ENCODE results near the gene FAM221B. TPM values are rescaled to one million over a fixed set of nuclear protein-coding genes. Genes with fewer than 3 reads are reported as not detected.
A peak's percentile ranks its signal among the peaks of the same experiment; 100 is the strongest.

Gene FAM221B
- polyA plus RNA-seq, 1 experiment, result not detected

DNA sequence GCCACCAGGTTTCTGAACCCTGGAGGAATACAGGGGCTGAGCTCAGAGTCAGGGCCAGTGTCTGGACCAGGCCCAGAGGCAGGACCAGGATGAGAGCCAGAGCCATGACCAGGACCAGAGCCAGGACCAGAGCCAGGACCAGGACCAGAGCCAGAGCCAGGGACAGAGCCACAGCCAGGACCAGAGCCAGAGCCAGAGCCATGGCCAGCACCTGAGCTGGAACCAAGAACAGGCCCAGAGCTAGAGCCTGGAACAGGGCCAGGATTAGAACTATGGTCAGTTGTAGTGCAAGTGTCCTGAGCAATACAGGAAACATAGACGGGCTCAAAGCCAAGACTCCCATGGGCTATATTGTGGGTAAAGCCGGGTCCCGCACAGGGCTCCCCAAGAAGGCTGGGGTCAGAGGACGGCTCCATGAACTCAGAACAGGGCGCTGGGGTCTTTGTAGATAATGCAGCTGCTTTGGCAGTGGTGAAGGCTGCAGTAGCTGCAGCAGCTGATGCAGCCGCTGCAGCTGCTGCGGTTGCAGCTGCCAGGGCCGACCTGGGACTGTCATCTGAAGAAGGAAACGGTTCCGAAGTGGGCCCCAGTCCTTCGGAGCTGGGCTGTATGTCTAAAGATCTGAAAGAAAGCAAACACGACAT is 17.0 kb downstream of the FAM221B start:
- Histone ChIP-seq H3K27me3 (ENCODE audit: control insufficient read depth, insufficient read depth, low read length) (no peaks in the 10 kb centered on the region), H3K36me3 (ENCODE audit: control insufficient read depth, insufficient read depth, low read length) (peaks cover 11% of the 10 kb centered on the region), H3K4me3 (ENCODE audit: low read depth, low read length) (peak overlapping the region; percentile 48)
- DNase-seq (ENCODE audit: low read depth), result no peak
- TF ChIP-seq, protein P1, sequence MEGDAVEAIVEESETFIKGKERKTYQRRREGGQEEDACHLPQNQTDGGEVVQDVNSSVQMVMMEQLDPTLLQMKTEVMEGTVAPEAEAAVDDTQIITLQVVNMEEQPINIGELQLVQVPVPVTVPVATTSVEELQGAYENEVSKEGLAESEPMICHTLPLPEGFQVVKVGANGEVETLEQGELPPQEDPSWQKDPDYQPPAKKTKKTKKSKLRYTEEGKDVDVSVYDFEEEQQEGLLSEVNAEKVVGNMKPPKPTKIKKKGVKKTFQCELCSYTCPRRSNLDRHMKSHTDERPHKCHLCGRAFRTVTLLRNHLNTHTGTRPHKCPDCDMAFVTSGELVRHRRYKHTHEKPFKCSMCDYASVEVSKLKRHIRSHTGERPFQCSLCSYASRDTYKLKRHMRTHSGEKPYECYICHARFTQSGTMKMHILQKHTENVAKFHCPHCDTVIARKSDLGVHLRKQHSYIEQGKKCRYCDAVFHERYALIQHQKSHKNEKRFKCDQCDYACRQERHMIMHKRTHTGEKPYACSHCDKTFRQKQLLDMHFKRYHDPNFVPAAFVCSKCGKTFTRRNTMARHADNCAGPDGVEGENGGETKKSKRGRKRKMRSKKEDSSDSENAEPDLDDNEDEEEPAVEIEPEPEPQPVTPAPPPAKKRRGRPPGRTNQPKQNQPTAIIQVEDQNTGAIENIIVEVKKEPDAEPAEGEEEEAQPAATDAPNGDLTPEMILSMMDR (IDR thresholded peaks at IDR 0.05; ENCODE audit: insufficient read depth, low read depth, low read length), result no peak
- ChIA-PET CTCF (interaction anchor here (0.8 to 5.0 kb wide), 6 partner anchors 16 to 99 kb away, joined by 3 to 46 read pairs (median 12); partner anchors contain the start of genes FAM221B and NPR2), POLR2A (interaction anchor here (0.6 kb wide), 1 partner anchor 17 kb away, joined by 3 read pairs; no protein-coding TSS in a partner anchor)

DNA sequence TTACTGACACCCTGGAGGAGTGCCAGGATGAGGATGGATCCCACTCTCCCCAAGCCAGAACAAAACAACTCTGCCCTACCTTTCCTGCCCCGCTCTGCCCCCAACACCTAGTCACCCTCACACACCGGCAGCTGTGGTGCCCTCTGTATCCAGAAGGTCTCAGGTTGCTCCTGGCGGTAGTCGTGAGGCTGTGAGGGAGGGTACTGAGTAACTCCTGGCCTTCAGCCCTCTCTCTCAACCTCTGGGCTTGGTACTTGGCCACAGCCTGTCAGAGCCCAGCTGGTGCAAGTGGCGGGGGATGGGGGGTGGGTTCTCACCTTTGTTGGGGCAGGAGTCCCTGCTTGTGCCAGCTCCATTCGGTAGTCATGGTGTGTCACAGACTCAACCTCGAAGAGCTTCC is 18.4 kb downstream of the FAM221B start:
- TF ChIP-seq, protein P1 (IDR thresholded peaks at IDR 0.05; ENCODE audit: insufficient read depth, low read depth, low read length), result no peak
- DNase-seq (ENCODE audit: low read depth), result no peak
- Histone ChIP-seq H3K36me3 (ENCODE audit: control insufficient read depth, insufficient read depth, low read length) (peaks cover 20% of the 10 kb centered on the region), H3K4me3 (ENCODE audit: low read depth, low read length) (no peak overlapping the region), H3K27me3 (ENCODE audit: control insufficient read depth, insufficient read depth, low read length) (no peaks in the 10 kb centered on the region)
- POLR2A ChIA-PET, result no interaction called here
- CTCF ChIA-PET, result interaction anchor here (1.3 to 5.0 kb wide), 2 partner anchors 17 to 72 kb away, joined by 3 to 33 read pairs; partner anchors contain the start of gene FAM221B

DNA sequence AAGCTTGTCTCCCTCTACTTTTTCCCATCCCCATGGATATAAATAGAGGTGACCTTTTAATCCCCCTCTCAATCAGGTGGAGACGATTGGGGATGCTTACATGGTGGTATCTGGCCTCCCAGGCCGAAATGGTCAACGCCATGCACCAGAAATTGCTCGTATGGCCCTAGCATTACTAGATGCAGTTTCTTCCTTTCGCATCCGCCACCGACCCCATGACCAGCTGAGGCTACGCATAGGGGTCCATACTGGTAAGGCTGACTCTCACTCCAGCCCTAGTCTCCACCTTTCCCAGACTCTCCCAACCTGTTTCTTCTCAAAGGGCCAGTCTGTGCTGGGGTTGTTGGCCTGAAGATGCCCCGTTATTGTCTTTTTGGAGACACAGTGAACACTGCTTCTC is 20.1 kb downstream of the FAM221B start:
- no peaks in the 10 kb centered on the region for H3K27me3 ChIP-seq (ENCODE audit: control insufficient read depth, insufficient read depth, low read length)
- peaks cover 21% of the 10 kb centered on the region for H3K36me3 ChIP-seq (ENCODE audit: control insufficient read depth, insufficient read depth, low read length)
- no peak overlapping the region for H3K4me3 ChIP-seq (ENCODE audit: low read depth, low read length)
- CTCF ChIA-PET, result interaction anchor here (1.0 to 1.3 kb wide), 2 partner anchors 18 kb away, joined by 4 read pairs; no protein-coding TSS in a partner anchor
- POLR2A ChIA-PET, result no interaction called here
- DNase-seq (ENCODE audit: low read depth), result no peak
- TF ChIP-seq, protein P1 (IDR thresholded peaks at IDR 0.05; ENCODE audit: insufficient read depth, low read depth, low read length), result no peak

DNA sequence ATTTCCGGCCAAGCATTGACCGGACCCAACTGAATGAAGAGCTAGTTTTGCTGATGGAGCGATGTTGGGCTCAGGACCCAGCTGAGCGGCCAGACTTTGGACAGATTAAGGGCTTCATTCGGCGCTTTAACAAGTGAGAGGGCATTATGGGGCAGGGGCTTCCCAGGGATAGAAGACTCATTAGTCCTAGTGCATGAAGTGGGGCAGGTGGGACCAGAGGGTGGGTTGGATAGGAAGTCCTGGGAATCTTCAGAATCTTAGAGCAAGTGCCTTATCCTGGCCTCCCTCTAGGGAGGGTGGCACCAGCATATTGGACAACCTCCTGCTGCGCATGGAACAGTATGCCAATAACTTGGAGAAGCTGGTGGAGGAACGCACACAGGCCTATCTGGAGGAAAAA is 22.4 kb downstream of the FAM221B start:
- Histone ChIP-seq H3K4me3 (ENCODE audit: low read depth, low read length) (no peak overlapping the region), H3K27me3 (ENCODE audit: control insufficient read depth, insufficient read depth, low read length) (no peaks in the 10 kb centered on the region), H3K36me3 (ENCODE audit: control insufficient read depth, insufficient read depth, low read length) (peaks cover 23% of the 10 kb centered on the region)
- CTCF ChIA-PET, result interaction anchor here (1.2 to 1.5 kb wide), 4 partner anchors 16 to 76 kb away, joined by 3 to 7 read pairs (median 5); no protein-coding TSS in a partner anchor
- no peak for DNase-seq (ENCODE audit: low read depth)
- TF ChIP-seq, protein P1 (IDR thresholded peaks at IDR 0.05; ENCODE audit: insufficient read depth, low read depth, low read length), result no peak
- POLR2A ChIA-PET, result no interaction called here

DNA sequence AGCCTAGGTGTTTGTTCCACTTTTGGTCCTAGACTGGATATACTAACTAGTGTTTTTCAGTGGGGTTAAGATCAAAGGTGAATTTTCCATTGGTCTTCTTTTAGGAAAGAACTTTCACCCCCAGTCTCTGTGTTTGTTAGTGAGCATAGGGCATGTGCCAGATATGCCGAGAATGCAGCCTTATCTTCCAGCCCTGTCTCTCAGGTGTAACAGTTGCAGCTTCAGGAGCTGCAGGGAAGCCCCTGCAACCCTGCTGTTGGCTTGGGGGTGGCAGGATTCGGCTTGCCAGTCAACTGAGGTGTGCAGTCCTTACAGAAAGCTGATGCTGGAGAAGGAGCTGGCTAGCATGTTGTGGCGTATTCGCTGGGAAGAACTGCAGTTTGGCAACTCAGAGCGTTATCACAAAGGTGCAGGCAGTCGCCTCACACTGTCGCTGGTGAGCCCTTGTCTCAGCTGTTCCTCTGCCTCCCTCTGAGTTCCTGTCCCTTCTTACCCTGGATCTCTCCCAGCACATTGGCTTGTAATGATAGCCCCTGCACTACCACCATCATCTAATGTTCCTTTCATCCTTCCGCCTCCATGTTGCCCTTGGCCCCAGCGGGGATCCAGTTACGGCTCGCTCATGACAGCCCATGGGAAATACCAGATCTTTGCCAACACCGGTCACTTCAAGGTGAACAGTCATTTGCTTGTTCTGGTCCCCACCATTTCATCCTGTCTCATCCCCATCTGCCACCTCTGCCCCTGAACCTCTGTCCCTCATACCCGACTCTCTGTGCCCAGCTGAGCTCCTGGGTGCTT is 27.0 kb downstream of the FAM221B start:
- TF ChIP-seq, protein P1 (IDR thresholded peaks at IDR 0.05; ENCODE audit: insufficient read depth, low read depth, low read length), result no peak
- ChIA-PET CTCF (interaction anchor here (1.6 to 5.4 kb wide), 3 partner anchors 12 to 97 kb away, joined by 3 to 22 read pairs (median 5); partner anchors contain the start of genes HINT2 and SPAG8), POLR2A (no interaction called here)
- Histone ChIP-seq H3K4me3 (ENCODE audit: low read depth, low read length) (no peak overlapping the region), H3K36me3 (ENCODE audit: control insufficient read depth, insufficient read depth, low read length) (peaks cover 19% of the 10 kb centered on the region), H3K27me3 (ENCODE audit: control insufficient read depth, insufficient read depth, low read length) (no peaks in the 10 kb centered on the region)
- DNase-seq (ENCODE audit: low read depth), result no peak
